Peyer's patch (tissue), 4 donors: Measurements from ENCODE around the gene ULK1. TPM values are rescaled to one million over a fixed set of nuclear protein-coding genes. Genes with fewer than 3 reads are reported as not detected.

Experiments
- DNase-seq, 3 donors: peaks; one replicate each; pipeline ENCODE4 v3.0.0-alpha.2; 2017 to 2019
- H3K27ac ChIP-seq, 4 donors: fragments of 200-600 bp; sonication (generic); one replicate each; pipeline ENCODE4 v1.5.1; 2016 to 2019
- H3K27me3 ChIP-seq, 2 donors: fragments of 200-600 bp; sonication (generic); one replicate each; pipeline ENCODE4 v1.5.1; 2019
- H3K36me3 ChIP-seq, 3 donors: fragments of 200-600 bp; sonication (generic); one replicate each; pipeline ENCODE4 v1.5.1; 2016 to 2019
- H3K4me1 ChIP-seq, 4 donors: fragments of 200-600 bp; sonication (generic); one replicate each; pipeline ENCODE4 v1.5.1; 2016 to 2019
- H3K4me3 ChIP-seq, 4 donors: fragments of 200-600 bp; sonication (generic); 1 replicate in 3 of 4; 2 replicates in 1 of 4; pipeline ENCODE4 v1.5.1; 2016 to 2019; ENCODE audit warnings: mild to moderate bottlenecking in 1 of 4
- H3K9me3 ChIP-seq, 4 donors: fragments of 200-600 bp; sonication (generic); one replicate each; pipeline ENCODE4 v1.5.1; 2016 to 2019; ENCODE audit warnings: mild to moderate bottlenecking in 1 of 4
- POLR2A ChIP-seq, 2 donors: fragments of 450-650 bp; IDR thresholded peaks; one replicate each; pipeline ENCODE4 v1.5.1; 2017; ENCODE audit warnings: antibody characterized with exemption in 2 of 2, mild to moderate bottlenecking in 2 of 2, moderate library complexity in 2 of 2
- total RNA-seq, 4 donors: library from RNA; depleted of rRNA; stranded (reverse); fragments of >200 nt; gene quantifications; one replicate each; pipeline ENCODE4 v1.1.0, GENCODE V29; 2016
- TF ChIP-seq, protein P1 (sequence below), 6 experiments: fragments of 450-650 bp in 4 of 6; fragments of 200-600 bp in 2 of 6; sonication (generic) in 1 of 6; IDR thresholded peaks; one replicate each; pipeline ENCODE4 v1.5.1; 2017 to 2019; ENCODE audit warnings: antibody characterized with exemption in 6 of 6, mild to moderate bottlenecking in 3 of 6, moderate library complexity in 1 of 6

ULK1 gene
- total RNA-seq, 4 donors from 2014 or later = 25.2 to 54.1 (median 38.8) TPM

- DNase-seq = no peak
- no peak overlapping the region for H3K4me3 ChIP-seq
- H3K27me3 ChIP-seq = no peaks in the 10 kb centered on the region
- H3K36me3 ChIP-seq = peaks cover 0 to 34% (median 0%) of the 10 kb centered on the region in 3 donors
- no peak for TF ChIP-seq POLR2A (IDR thresholded peaks at IDR 0.05)
- TF ChIP-seq, protein P1, sequence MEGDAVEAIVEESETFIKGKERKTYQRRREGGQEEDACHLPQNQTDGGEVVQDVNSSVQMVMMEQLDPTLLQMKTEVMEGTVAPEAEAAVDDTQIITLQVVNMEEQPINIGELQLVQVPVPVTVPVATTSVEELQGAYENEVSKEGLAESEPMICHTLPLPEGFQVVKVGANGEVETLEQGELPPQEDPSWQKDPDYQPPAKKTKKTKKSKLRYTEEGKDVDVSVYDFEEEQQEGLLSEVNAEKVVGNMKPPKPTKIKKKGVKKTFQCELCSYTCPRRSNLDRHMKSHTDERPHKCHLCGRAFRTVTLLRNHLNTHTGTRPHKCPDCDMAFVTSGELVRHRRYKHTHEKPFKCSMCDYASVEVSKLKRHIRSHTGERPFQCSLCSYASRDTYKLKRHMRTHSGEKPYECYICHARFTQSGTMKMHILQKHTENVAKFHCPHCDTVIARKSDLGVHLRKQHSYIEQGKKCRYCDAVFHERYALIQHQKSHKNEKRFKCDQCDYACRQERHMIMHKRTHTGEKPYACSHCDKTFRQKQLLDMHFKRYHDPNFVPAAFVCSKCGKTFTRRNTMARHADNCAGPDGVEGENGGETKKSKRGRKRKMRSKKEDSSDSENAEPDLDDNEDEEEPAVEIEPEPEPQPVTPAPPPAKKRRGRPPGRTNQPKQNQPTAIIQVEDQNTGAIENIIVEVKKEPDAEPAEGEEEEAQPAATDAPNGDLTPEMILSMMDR (IDR thresholded peaks at IDR 0.05) = no peak
- no peaks in the 10 kb centered on the region for H3K9me3 ChIP-seq
- H3K27ac ChIP-seq = peak overlapping the region in 1 of 4 donors; percentile 71
- no peaks in the 10 kb centered on the region for H3K4me1 ChIP-seq
These were observed 28.4 kb downstream of the ULK1 start for GRCh38 chr12:131922772-131923171.

DNA sequence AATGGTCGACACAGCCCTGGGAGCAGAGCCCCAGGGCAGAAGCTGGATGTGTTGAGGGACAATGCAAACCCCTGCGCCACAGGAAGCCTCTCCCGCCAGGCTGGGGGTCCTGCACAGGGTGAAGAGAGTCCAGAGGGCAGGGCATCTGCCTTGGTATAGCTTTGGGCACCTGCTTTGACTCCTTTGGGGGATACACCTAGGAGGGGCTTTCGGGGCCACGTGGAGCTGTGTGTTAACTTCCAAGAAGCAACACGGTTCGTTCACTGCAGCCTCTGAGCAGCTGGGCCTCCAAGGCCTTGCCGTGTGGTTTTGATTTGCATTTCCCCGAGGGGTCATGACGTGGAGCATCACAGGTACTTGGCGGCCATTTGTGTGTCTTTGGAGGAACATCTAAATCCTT, 28.8 kb downstream of the ULK1 start:
- peak overlapping the region in 2 of 4 donors; percentile 42 to 71 for H3K27ac ChIP-seq
- TF ChIP-seq POLR2A (IDR thresholded peaks at IDR 0.05) = no peak
- TF ChIP-seq, protein P1 (IDR thresholded peaks at IDR 0.05) = no peak
- peaks cover 0 to 31% (median 0%) of the 10 kb centered on the region in 3 donors for H3K36me3 ChIP-seq
- no peaks in the 10 kb centered on the region for H3K4me1 ChIP-seq
- H3K4me3 ChIP-seq = peak overlapping the region in 1 of 4 donors; percentile 30
- H3K27me3 ChIP-seq = no peaks in the 10 kb centered on the region
- peak in 2 of 3 donors; percentile 82 to 83 for DNase-seq
- H3K9me3 ChIP-seq = no peaks in the 10 kb centered on the region

GRCh38 chr12:131927110-131928079, 33.0 kb downstream of the ULK1 start:
- TF ChIP-seq, protein P1 (IDR thresholded peaks at IDR 0.05) = no peak
- TF ChIP-seq POLR2A (IDR thresholded peaks at IDR 0.05) = no peak
- DNase-seq = no peak
- peak overlapping the region in 1 of 4 donors; percentile 97 for H3K27ac ChIP-seq

GRCh38 chr12:131928080-131928710, 33.8 kb downstream of the ULK1 start:
- no peak for TF ChIP-seq POLR2A (IDR thresholded peaks at IDR 0.05)
- TF ChIP-seq, protein P1 (IDR thresholded peaks at IDR 0.05) = no peak
- peaks cover 0 to 14% (median 0%) of the 10 kb centered on the region in 3 donors for H3K36me3 ChIP-seq
- DNase-seq = peak in 1 of 3 donors; percentile 35
- peaks cover 0 to 12% (median 5%) of the 10 kb centered on the region in 4 donors for H3K4me1 ChIP-seq
- peak overlapping the region; percentile 80 to 98 (median 87) for H3K4me3 ChIP-seq
- no peaks in the 10 kb centered on the region for H3K9me3 ChIP-seq
- H3K27me3 ChIP-seq = no peaks in the 10 kb centered on the region
- peak overlapping the region; percentile 82 to 97 (median 88) for H3K27ac ChIP-seq

More at GRCh38 chr12:131927110-131928079, 33.0 kb downstream of the ULK1 start:
- H3K4me3 ChIP-seq = no peak overlapping the region
- H3K9me3 ChIP-seq = no peaks in the 10 kb centered on the region
- H3K36me3 ChIP-seq = peaks cover 0 to 6% (median 0%) of the 10 kb centered on the region in 3 donors
- H3K27me3 ChIP-seq = no peaks in the 10 kb centered on the region
- peaks cover 0 to 12% (median 5%) of the 10 kb centered on the region in 4 donors for H3K4me1 ChIP-seq

- Histone ChIP-seq H3K9me3 (no peaks in the 10 kb centered on the region), H3K27ac (peak within 1 kb of the TSS; percentile 82 to 97 (median 88)), H3K4me3 (peak within 1 kb of the TSS; percentile 80 to 98 (median 87)), H3K27me3 (no peaks in the 10 kb centered on the region), H3K4me1 (peaks cover 0 to 12% (median 5%) of the 10 kb centered on the region in 4 donors), H3K36me3 (peaks cover 0 to 22% (median 0%) of the 10 kb centered on the region in 3 donors)
- TF ChIP-seq, protein P1 (IDR thresholded peaks at IDR 0.05) = no peak
- TF ChIP-seq POLR2A (IDR thresholded peaks at IDR 0.05) = peak; percentile 43 to 54
- DNase-seq = peak; percentile 89 to 97 (median 97)
These were observed 34.5 kb downstream of the ULK1 start, which contains the start of gene PUS1 for GRCh38 chr12:131928711-131929580. PUS1 (plus strand) TSS chr12:131929276; CDS start chr12:131929723, 447 bp downstream.
